B cell (primary cell): ENCODE measurements around the gene ITGB1. TPM values are rescaled to one million over a fixed set of nuclear protein-coding genes. Genes with fewer than 3 reads are reported as not detected.
"Not testable (repeated sequence)": the region's sequence is repeated elsewhere in the genome, so short reads cannot be mapped to it uniquely, and the experiment has no call there.

Experiments used
- ATAC-seq: fragments of 200-7000 bp; cut with Tn5 transposase; one replicate; pipeline ENCODE4 v1.10.0; 2021; ENCODE audit warnings: low read depth, mild to moderate bottlenecking, moderate number of reproducible peaks, moderate library complexity
- CTCF ChIA-PET: fragments of 350-600 bp; sonication (Branson Sonifier 250); formaldehyde crosslinking; loops from one replicate; lab custom pipeline; 2021; ENCODE audit warnings: antibody characterized with exemption, inconsistent platforms; lab: Charles Lee
- POLR2A ChIA-PET: fragments of 350-600 bp; sonication (Branson Sonifier 250); formaldehyde crosslinking; loops from one replicate; lab custom pipeline; 2021; ENCODE audit warnings: antibody characterized with exemption; lab: Charles Lee
- DNase-seq: peaks from one replicate; pipeline ENCODE4 v3.0.0; 2013
- H2AFZ ChIP-seq: 2 replicates; pipeline ENCODE4 v1.6.1; 2012; ENCODE audit warnings: mild to moderate bottlenecking, low read depth, low read length; ENCODE audit not compliant: insufficient read depth, poor library complexity, severe bottlenecking
- H3K27ac ChIP-seq, 2 donors: 1 replicate in 1 of 2; 2 replicates in 1 of 2; pipeline ENCODE4 v1.5.1; 2012 to 2013; ENCODE audit warnings: low read length in 2 of 2, mild to moderate bottlenecking in 2 of 2, moderate library complexity in 1 of 2
- H3K27me3 ChIP-seq, 4 experiments: fragments of 200-600 bp in 1 of 4; sonication (generic) in 1 of 4; replicated peaks in 1 of 4; 1 replicate in 2 of 4; 2 replicates in 2 of 4; pipeline versions ENCODE4 v1.6.1 to v1.7.0; 2013 to 2016; ENCODE audit warnings: low read length in 3 of 4, mild to moderate bottlenecking in 2 of 4, mixed read lengths in 1 of 4, moderate library complexity in 1 of 4; ENCODE audit not compliant: insufficient read depth in 4 of 4, control insufficient read depth in 3 of 4; ENCODE audit errors: control extremely low read depth in 1 of 4
- H3K36me3 ChIP-seq, 2 experiments: replicated peaks in 1 of 2; 1 replicate in 1 of 2; 2 replicates in 1 of 2; pipeline versions ENCODE4 v1.6.1 to v1.7.1; 2013; ENCODE audit warnings: low read length in 1 of 2; ENCODE audit not compliant: insufficient read depth in 2 of 2, control insufficient read depth in 1 of 2; ENCODE audit errors: control extremely low read depth in 1 of 2, extremely low read depth in 1 of 2
- H3K4me1 ChIP-seq, 2 donors: fragments of 200-600 bp in 1 of 2; sonication (generic) in 1 of 2; 1 replicate in 1 of 2; 2 replicates in 1 of 2; pipeline versions ENCODE4 v1.5.1 to v1.6.1; 2013 to 2017; ENCODE audit warnings: low read length in 2 of 2; ENCODE audit not compliant: control insufficient read depth in 2 of 2, insufficient read depth in 2 of 2
- H3K4me2 ChIP-seq: replicated peaks from 2 replicates; pipeline ENCODE3; 2012; ENCODE audit warnings: mild to moderate bottlenecking, low read depth, low read length; ENCODE audit not compliant: poor library complexity, severe bottlenecking
- H3K4me3 ChIP-seq, 5 experiments: fragments of 200-600 bp in 1 of 5; sonication (generic) in 1 of 5; 1 replicate in 3 of 5; 2 replicates in 2 of 5; pipeline versions ENCODE4 v1.5.1 to v1.7.0; 2011 to 2016; ENCODE audit warnings: low read length in 4 of 5, mild to moderate bottlenecking in 4 of 5, low read depth in 2 of 5, control low read depth in 1 of 5, moderate library complexity in 1 of 5; ENCODE audit not compliant: insufficient read depth in 1 of 5; ENCODE audit errors: control extremely low read depth in 1 of 5, extremely low read depth in 1 of 5
- H3K79me2 ChIP-seq: fragments of 200-600 bp; sonication (generic); one replicate; pipeline ENCODE4 v1.6.0; 2016; ENCODE audit warnings: low read length; ENCODE audit not compliant: control insufficient read depth, insufficient read depth
- H3K9ac ChIP-seq: fragments of 200-600 bp; sonication (generic); 2 replicates; pipeline ENCODE4 v1.6.1; 2017; ENCODE audit warnings: mild to moderate bottlenecking, low read length, moderate library complexity
- H3K9me3 ChIP-seq, 3 donors: one replicate each; pipeline versions ENCODE4 v1.6.1 to v1.7.1; 2013; ENCODE audit warnings: low read length in 2 of 3; ENCODE audit not compliant: control insufficient read depth in 2 of 3, insufficient read depth in 1 of 3; ENCODE audit errors: control extremely low read depth in 1 of 3
- H4K20me1 ChIP-seq: 2 replicates; pipeline ENCODE4 v1.6.0; 2012; ENCODE audit warnings: mild to moderate bottlenecking, low read length; ENCODE audit not compliant: insufficient read depth, control insufficient read depth, poor library complexity, severe bottlenecking
- H3K27ac Mint-ChIP-seq: one replicate; pipeline ENCODE4 v1.8.0; 2021; ENCODE audit warnings: mixed read lengths
- H3K27me3 Mint-ChIP-seq: one replicate; pipeline ENCODE4 v1.8.0; 2021; ENCODE audit warnings: mixed read lengths
- H3K4me1 Mint-ChIP-seq: one replicate; pipeline ENCODE4 v1.8.0; 2021; ENCODE audit warnings: mixed read lengths
- H3K4me3 Mint-ChIP-seq: one replicate; pipeline ENCODE4 v1.8.0; 2021; ENCODE audit warnings: mixed read lengths
- H3K9me3 Mint-ChIP-seq: one replicate; pipeline ENCODE4 v1.8.0; 2022; ENCODE audit warnings: mixed read lengths; ENCODE audit not compliant: insufficient read depth
- CTCF ChIP-seq: fragments of 200-600 bp; IDR thresholded peaks from one replicate; pipeline ENCODE4 v1.8.0; 2022; ENCODE audit warnings: antibody characterized with exemption, mild to moderate bottlenecking
- EZH2 ChIP-seq: IDR thresholded peaks from 2 replicates; pipeline ENCODE4 v1.6.1; 2012; ENCODE audit warnings: borderline replicate concordance, low read depth, mild to moderate bottlenecking, moderate library complexity, low read length; ENCODE audit not compliant: insufficient read depth, poor library complexity, severe bottlenecking
- WGBS: methylation state at CpG from one replicate; pipeline ENCODE4 v1.1.5; 2013; ENCODE audit warnings: missing lambda C conversion rate; ENCODE audit not compliant: insufficient coverage; 5-methylcytosine and 5-hydroxymethylcytosine counted together
- intact Hi-C: fragments of 100-400 bp; cut with micrococcal nuclease; formaldehyde crosslinking; loops from one replicate; pipeline ENCODE4 v1.10.0; 2022
- polyA plus RNA-seq: library from polyadenylated mRNA; depleted of rRNA; stranded (reverse); fragments of >200 nt; gene quantifications from 2 replicates; pipeline ENCODE4 v1.2.3, GENCODE V29; 2012
- total RNA-seq, 2 donors: library from RNA; stranded (reverse); fragments of 120-200 nt in 1 of 2; gene quantifications; 1 replicate in 1 of 2; 2 replicates in 1 of 2; pipeline versions ENCODE4 v1.2.3 to v1.2.4, GENCODE V29; 2013 to 2022

The ITGB1 gene
- total and polyA plus RNA-seq, 2 donors (not counting 1 experiment from before 2014, with no cell fraction given): 30.8 to 128 TPM

DNA sequence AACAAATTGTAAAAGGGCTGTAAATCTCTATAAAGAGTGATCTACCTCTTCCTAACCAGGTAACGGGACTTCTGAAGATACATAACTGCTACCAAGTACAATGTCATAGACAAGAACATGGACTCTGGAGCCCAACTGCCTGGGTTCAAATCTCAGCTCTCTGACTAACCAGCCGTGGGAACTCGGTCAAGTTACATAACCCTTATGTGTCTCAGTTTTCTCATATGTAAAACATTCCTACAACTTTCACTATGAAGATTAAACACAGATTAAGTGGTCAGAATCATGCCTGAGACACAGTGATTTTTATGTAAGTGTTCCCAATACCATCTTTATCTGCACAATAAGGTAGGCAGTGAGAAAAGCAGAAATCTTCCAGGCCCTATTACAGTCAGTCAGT, 52.6 kb downstream of the ITGB1 start:
- Histone ChIP-seq H3K4me2 (no peak overlapping the region), H3K27ac (no peak overlapping the region), H3K4me1 (no peaks in the 10 kb centered on the region), H3K36me3 (peaks cover 1 to 46% of the 10 kb centered on the region in 2 experiments), H3K9me3 (no peaks in the 10 kb centered on the region), H4K20me1 (no peaks in the 10 kb centered on the region), H3K79me2 (no peaks in the 10 kb centered on the region), H3K4me3 (no peak overlapping the region), H3K9ac (no peak overlapping the region), H2AFZ (no peak overlapping the region), H3K27me3 (no peaks in the 10 kb centered on the region)
- DNase-seq (no peak), ATAC-seq (no peak)
- no peak overlapping the region for H3K27ac Mint-ChIP-seq
- POLR2A ChIA-PET: no interaction called here
- CTCF ChIA-PET: no interaction called here
- H3K4me3 Mint-ChIP-seq: no peak overlapping the region
- no peaks in the 10 kb centered on the region for H3K4me1 Mint-ChIP-seq
- intact Hi-C loops: no loop called here
- H3K27me3 Mint-ChIP-seq: no peaks in the 10 kb centered on the region
- H3K9me3 Mint-ChIP-seq: no peaks in the 10 kb centered on the region
- 100% methylated on average over 2 of the region's 3 CpGs for WGBS
- no peak for TF ChIP-seq EZH2
- TF ChIP-seq CTCF: no peak

DNA sequence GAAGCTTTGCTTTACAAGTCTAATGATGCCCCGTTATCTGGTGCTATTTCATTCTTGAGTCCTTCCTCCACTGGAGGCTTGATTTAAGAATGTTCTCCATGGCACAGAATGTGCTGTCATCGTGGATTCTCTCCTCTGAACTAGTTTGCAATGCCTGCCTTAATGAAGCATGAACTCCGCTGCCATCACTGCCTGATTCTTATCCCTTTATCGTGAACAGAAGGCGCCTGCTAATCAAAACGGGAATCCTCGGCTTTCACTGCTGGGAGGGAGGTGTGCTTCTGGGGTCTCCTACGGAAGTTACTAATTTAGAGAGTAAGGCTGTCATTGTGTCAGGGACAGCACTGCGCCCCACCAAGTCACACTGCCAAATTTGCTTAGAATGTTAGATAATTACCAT, 56.2 kb downstream of the ITGB1 start:
- Mint-ChIP-seq H3K27me3 (no peaks in the 10 kb centered on the region), H3K4me1 (no peaks in the 10 kb centered on the region), H3K4me3 (no peak overlapping the region), H3K9me3 (no peaks in the 10 kb centered on the region), H3K27ac (no peak overlapping the region)
- H3K4me1 ChIP-seq: no peaks in the 10 kb centered on the region
- no peaks in the 10 kb centered on the region for H3K27me3 ChIP-seq
- H3K79me2 ChIP-seq: no peaks in the 10 kb centered on the region
- no peaks in the 10 kb centered on the region for H4K20me1 ChIP-seq
- no peak for DNase-seq
- WGBS: 100% methylated on average over 3 of the region's 9 CpGs
- POLR2A ChIA-PET: no interaction called here
- peaks cover 1 to 21% of the 10 kb centered on the region in 2 experiments for H3K36me3 ChIP-seq
- H3K4me2 ChIP-seq: no peak overlapping the region
- no peaks in the 10 kb centered on the region for H3K9me3 ChIP-seq
- TF ChIP-seq EZH2 (no peak), CTCF (no peak)
- no peak for ATAC-seq
- H3K27ac ChIP-seq: no peak overlapping the region
- H3K9ac ChIP-seq: no peak overlapping the region
- H2AFZ ChIP-seq: no peak overlapping the region
- intact Hi-C loops: no loop called here
- H3K4me3 ChIP-seq: no peak overlapping the region
- CTCF ChIA-PET: no interaction called here

- H3K36me3 ChIP-seq, H3K4me3 Mint-ChIP-seq, CTCF ChIA-PET, ATAC-seq, H3K27ac Mint-ChIP-seq, H3K4me1 Mint-ChIP-seq, DNase-seq, H3K27me3 Mint-ChIP-seq, H3K9me3 ChIP-seq, H3K4me3 ChIP-seq, H4K20me1 ChIP-seq, H3K27ac ChIP-seq, H3K9me3 Mint-ChIP-seq, intact Hi-C loops, POLR2A ChIA-PET, H3K4me1 ChIP-seq, H3K27me3 ChIP-seq, H2AFZ ChIP-seq, H3K4me2 ChIP-seq, H3K79me2 ChIP-seq, H3K9ac ChIP-seq: not testable (repeated sequence)
- 100% methylated on average over 1 of the region's 7 CpGs for WGBS
Measured at GRCh38 chr10:32895200-32895968, 62.6 kb downstream of the ITGB1 start.
